Mucosa of descending colon (tissue), 3 donors: ENCODE measurements around the gene MACROH2A1. TPM values are rescaled to one million over a fixed set of nuclear protein-coding genes. Genes with fewer than 3 reads are reported as not detected.

Experiments
- ATAC-seq: fragments of 200-7000 bp; cut with Tn5 transposase; one replicate; pipeline ENCODE4 v1.9.1; 2020; ENCODE audit warnings: mild to moderate bottlenecking, moderate library complexity
- DNase-seq, 3 donors: peaks; one replicate each; pipeline ENCODE4 v3.0.0-alpha.2; 2020
- H3K36me3 ChIP-seq: fragments of 200-600 bp; one replicate; pipeline ENCODE4 v1.8.0; 2021; ENCODE audit warnings: low read depth, mild to moderate bottlenecking
- H3K4me1 ChIP-seq: fragments of 200-600 bp; one replicate; pipeline ENCODE4 v1.8.0; 2021; ENCODE audit warnings: low read depth, mild to moderate bottlenecking
- H3K4me3 ChIP-seq: fragments of 200-600 bp; one replicate; pipeline ENCODE4 v1.8.0; 2021; ENCODE audit warnings: mild to moderate bottlenecking
- H3K9me3 ChIP-seq: fragments of 200-600 bp; one replicate; pipeline ENCODE4 v1.8.0; 2021; ENCODE audit warnings: mild to moderate bottlenecking
- intact Hi-C, 2 donors: fragments of 100-400 bp; cut with DNase I in 1 of 2; cut with micrococcal nuclease in 1 of 2; formaldehyde crosslinking; loops; one replicate each; pipeline versions ENCODE4 v1.11.0 to v1.11.1; 2022; cut with DNase I, micrococcal nuclease
- total RNA-seq, 3 donors: library from RNA; stranded (reverse); fragmentation: NEBNext Ultra II Directional in 2 of 3; extraction: Animal tissue kit (Norgen Biotek cat#: 25700) in 2 of 3; gene quantifications; one replicate each; pipeline versions ENCODE4 v1.2.1 to v1.2.4, GENCODE V29; 2021 to 2023
- TF ChIP-seq, protein P1 (sequence below): fragments of 200-600 bp; IDR thresholded peaks from one replicate; pipeline ENCODE4 v1.8.0; 2022; ENCODE audit warnings: antibody characterized with exemption, mild to moderate bottlenecking
- donor health status: DM: no; HTN: no; CAD: no; lungs with moderate emphysema.
- donor health status: DM: no; HTN: no; CAD: no.
- donor health status: DM: no; HTN: yes; CAD: no.

Gene MACROH2A1
- total RNA-seq, 3 donors from 2014 or later = 170 to 255 (median 243) TPM

GRCh38 chr5:135345956-135346731 is 52.9 kb downstream of the MACROH2A1 start:
- no peak overlapping the region for H3K4me3 ChIP-seq
- ATAC-seq = peak; percentile 94
- DNase-seq = peak; percentile 59 to 90 (median 62)
- TF ChIP-seq, protein P1, sequence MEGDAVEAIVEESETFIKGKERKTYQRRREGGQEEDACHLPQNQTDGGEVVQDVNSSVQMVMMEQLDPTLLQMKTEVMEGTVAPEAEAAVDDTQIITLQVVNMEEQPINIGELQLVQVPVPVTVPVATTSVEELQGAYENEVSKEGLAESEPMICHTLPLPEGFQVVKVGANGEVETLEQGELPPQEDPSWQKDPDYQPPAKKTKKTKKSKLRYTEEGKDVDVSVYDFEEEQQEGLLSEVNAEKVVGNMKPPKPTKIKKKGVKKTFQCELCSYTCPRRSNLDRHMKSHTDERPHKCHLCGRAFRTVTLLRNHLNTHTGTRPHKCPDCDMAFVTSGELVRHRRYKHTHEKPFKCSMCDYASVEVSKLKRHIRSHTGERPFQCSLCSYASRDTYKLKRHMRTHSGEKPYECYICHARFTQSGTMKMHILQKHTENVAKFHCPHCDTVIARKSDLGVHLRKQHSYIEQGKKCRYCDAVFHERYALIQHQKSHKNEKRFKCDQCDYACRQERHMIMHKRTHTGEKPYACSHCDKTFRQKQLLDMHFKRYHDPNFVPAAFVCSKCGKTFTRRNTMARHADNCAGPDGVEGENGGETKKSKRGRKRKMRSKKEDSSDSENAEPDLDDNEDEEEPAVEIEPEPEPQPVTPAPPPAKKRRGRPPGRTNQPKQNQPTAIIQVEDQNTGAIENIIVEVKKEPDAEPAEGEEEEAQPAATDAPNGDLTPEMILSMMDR = no peak
- H3K36me3 ChIP-seq = no peaks in the 10 kb centered on the region
- H3K9me3 ChIP-seq = no peaks in the 10 kb centered on the region
- H3K4me1 ChIP-seq = peaks cover 35% of the 10 kb centered on the region
- intact Hi-C loops = no loop called here

DNA sequence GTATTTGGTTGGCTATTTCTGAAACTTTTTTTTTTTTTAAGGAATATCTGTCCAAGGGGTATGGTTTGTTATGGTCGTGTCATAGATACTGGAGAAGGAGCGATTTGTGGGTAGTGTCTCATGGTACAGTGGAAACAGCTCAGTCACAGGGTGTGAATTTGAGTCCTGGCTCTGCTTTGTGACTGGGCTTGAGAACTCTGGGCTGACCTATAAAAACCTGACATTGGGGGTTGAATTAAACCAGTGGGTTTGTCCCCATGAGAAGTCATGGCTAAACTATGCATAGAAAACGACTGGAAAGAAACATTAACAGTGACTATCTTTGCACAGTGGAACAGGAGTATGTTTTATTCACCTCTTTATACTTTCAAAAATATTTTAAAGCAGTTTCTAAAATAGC is 54.7 kb downstream of the MACROH2A1 start:
- DNase-seq (no peak), ATAC-seq (no peak)
- no peaks in the 10 kb centered on the region for H3K36me3 ChIP-seq
- no peaks in the 10 kb centered on the region for H3K9me3 ChIP-seq
- no peak overlapping the region for H3K4me3 ChIP-seq
- intact Hi-C loops = no loop called here
- peaks cover 41% of the 10 kb centered on the region for H3K4me1 ChIP-seq
- TF ChIP-seq, protein P1 = no peak

DNA sequence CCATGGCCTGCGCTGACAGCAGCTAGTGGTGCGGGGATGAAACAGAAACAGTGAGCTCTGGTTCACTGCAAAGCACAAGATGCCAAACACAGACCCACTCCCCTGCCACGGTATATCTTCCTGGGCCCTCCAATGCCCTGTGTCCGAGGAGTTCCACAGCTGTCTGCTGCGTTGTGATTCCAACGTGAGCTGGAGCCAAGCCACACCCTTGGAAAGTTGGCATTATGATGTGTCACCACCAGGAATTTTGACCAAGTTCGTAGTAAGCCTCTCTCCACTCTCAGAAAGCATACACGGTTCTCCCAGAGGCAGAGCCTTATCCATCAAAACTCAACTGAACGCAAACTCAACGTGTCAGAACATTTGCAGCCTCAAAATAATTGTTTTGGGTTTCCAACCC is 55.6 kb downstream of the MACROH2A1 start:
- TF ChIP-seq, protein P1 = no peak
- intact Hi-C loops = no loop called here
- ATAC-seq (no peak), DNase-seq (no peak)
- Histone ChIP-seq H3K4me3 (no peak overlapping the region), H3K4me1 (peaks cover 41% of the 10 kb centered on the region), H3K9me3 (no peaks in the 10 kb centered on the region), H3K36me3 (no peaks in the 10 kb centered on the region)

DNA sequence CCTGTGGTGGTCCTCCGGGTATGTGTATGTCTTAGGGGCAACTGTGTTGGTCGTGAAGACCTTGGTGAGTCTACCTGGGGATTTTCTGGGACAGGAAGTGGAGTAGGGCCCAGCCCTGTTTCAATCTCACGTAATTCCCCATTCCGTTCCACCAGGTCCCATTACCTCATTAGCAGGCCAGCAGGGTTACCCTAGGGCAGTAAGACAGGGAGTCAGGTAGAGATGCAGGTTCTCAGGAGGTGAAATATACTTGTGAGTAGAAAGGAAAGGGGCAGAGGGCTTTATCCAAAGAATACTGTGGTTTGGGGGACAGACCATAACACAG is 56.5 kb downstream of the MACROH2A1 start:
- no peaks in the 10 kb centered on the region for H3K36me3 ChIP-seq
- DNase-seq (no peak), ATAC-seq (no peak)
- H3K4me3 ChIP-seq = no peak overlapping the region
- intact Hi-C loops = no loop called here
- TF ChIP-seq, protein P1 = no peak
- peaks cover 36% of the 10 kb centered on the region for H3K4me1 ChIP-seq
- H3K9me3 ChIP-seq = no peaks in the 10 kb centered on the region

GRCh38 chr5:135341696-135342550 is 57.1 kb downstream of the MACROH2A1 start:
- ATAC-seq (no peak), DNase-seq (no peak)
- intact Hi-C loops = no loop called here
- no peaks in the 10 kb centered on the region for H3K9me3 ChIP-seq
- no peak overlapping the region for H3K4me3 ChIP-seq
- TF ChIP-seq, protein P1 = no peak
- no peaks in the 10 kb centered on the region for H3K36me3 ChIP-seq
- H3K4me1 ChIP-seq = peaks cover 30% of the 10 kb centered on the region
